NCI-H1105 (cell line): ENCODE results near the gene BLM.

Experiments
- DNase-seq: peaks from one replicate; lab custom pipeline; 2025; lab: John Stamatoyannopoulos, UW

The BLM gene

GRCh38 chr15:90691982-90692773 lies 25.0 kb upstream of the BLM start:
- DNase-seq, result no peak

GRCh38 chr15:90694987-90695386 lies 22.2 kb upstream of the BLM start:
- no peak for DNase-seq

DNA sequence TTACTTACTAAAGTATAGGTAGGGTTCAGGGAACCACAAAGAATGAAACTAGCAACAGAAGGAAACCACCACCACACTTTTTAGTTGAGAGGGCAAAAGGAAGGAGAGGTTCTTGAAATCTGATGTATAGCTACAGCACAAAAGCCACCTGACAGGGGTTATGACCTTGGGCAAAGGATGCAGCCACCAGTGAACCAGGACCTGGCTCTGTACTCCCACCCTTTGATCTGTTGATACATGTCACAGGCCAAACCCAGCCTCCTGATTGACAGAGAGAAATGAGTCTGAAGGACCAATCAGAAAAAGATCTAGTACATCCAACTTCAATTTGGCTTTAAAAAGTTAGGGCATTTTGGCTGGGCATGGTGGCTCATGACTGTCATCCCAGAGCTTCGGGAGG lies 20.0 kb upstream of the BLM start:
- DNase-seq, result no peak

GRCh38 chr15:90698629-90699028 lies 18.5 kb upstream of the BLM start:
- DNase-seq, result no peak

DNA sequence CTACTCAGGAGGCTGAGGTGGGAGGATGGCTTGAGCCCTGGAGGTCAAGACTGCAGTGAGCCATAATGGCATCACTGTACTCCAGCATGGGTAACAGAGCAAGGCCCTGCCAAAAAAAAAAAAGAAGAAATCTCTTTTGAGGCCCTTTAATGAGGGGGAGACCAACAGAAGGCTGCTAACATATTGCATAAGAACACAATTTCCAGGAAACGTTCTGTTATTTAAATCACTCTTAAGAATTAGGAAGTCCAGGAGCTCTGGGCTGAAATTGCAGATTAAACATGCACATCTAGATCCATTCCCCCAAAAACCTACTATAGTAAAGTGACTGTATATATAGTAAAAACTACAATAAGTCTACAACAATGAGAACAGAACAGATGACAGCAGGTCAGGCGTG lies 16.1 kb upstream of the BLM start:
- no peak for DNase-seq

- no peak for DNase-seq
Measured at GRCh38 chr15:90701880-90702630, 15.1 kb upstream of the BLM start.

DNA sequence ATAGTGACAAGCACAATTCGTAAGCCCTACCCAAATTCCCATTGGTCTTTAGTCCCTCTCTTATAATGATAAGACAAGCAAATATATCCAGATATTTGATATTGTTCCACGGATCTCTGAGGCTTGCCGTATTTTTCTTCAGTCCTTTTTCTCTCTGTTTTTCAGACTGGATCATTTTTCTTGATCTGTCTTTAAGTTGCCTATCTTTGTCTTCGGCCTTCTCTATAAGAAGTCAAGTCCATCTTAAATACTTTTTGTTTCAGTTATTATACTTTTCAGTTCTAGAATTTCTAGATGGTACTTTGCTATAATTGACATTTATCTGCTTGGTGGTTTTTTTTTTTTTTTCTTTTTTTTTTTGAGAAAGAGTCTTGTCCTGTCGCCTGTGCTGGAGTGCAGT lies 13.7 kb upstream of the BLM start:
- no peak for DNase-seq

- DNase-seq, result no peak
Measured at GRCh38 chr15:90705212-90705611, 11.9 kb upstream of the BLM start.

- DNase-seq, result peak; percentile 3
Measured at GRCh38 chr15:90706394-90707327, 10.5 kb upstream of the BLM start.

GRCh38 chr15:90707489-90707888 lies 9.7 kb upstream of the BLM start:
- DNase-seq, result no peak

DNA sequence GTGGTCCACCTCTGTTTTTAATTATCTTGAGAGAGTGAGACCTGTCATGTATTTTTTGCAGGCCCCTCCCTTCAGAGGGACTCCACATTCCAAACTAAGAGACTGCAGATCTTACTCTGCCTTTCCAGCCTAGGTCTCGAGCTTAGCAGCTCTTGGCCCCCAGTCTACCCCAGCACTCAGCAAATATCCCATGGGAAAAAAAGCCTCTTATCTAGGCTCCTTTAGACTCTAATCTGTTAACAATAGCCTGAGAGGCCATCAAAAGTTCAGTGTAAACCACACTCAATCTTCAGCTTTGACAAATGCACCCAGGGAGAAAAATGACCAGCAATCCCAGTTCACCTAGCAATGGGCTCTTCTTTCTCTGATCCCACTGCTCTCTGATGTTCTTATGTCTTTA lies 8.6 kb upstream of the BLM start:
- DNase-seq, result no peak

DNA sequence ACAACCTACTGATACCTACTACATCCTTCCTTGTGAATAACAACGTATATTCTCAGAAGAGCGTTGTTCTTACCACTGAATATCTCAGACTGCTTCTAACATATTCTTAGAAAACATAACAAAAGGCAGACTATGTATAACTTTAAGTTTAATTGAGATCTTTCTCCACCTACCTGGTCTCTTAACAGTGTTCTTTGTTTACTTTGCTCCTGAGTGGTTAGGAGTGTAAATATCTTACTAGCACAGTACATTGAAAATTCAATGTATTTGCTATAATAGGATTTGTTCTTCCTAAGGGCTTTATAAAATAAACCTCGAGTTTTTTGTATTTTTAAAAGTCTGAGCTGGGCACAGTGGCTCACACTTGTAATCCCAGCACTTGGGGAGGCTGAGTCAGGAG lies 7.9 kb upstream of the BLM start:
- DNase-seq, result no peak

- no peak for DNase-seq
Measured at GRCh38 chr15:90710436-90711027, 6.6 kb upstream of the BLM start.

GRCh38 chr15:90711418-90711824 lies 5.7 kb upstream of the BLM start:
- DNase-seq, result peak; percentile 11

DNA sequence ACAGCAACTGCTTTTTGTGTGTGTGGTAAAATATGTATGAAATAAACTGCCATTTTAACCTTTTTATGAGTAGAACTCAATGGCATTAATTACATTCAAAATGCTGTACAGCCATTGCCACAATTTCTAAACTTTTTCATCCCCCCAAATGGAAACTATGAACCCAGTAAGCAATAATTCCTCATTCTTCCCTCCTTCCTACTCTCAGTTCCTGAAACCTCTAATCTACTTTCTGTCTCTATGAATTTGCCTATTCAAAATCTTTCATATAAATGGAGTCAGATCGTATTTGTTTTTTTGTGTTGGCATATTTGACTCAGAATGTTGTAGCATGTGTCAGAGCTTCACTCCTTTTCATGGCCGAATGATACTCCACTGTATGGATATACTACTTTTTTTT lies 5.3 kb upstream of the BLM start:
- DNase-seq, result no peak

DNA sequence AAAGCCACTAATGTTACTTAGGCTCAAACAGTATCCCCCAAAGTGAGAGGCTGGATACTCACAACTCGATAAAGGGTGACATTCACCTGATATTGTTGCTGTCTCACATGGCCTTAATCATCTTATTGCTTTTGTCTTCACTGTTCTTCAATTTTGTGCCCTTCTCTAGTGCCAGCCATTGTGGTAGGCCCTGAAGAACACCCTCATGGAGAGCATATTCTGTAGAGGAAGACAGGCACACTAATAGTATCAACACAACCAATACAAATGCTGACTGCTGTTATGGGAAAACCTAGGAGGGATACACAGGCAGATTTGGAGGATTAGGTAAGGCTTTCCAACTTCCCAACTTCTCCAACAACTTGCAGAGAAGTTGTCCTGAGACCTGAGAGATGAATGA lies 4.1 kb upstream of the BLM start:
- no peak for DNase-seq

- DNase-seq, result peak; percentile 16
Measured at GRCh38 chr15:90716317-90716975, 700 bp upstream of the BLM start.

- no peak for DNase-seq
Measured at GRCh38 chr15:90718232-90718631, 1.1 kb downstream of the BLM start.

GRCh38 chr15:90720131-90720530 lies 3.0 kb downstream of the BLM start:
- DNase-seq, result no peak

DNA sequence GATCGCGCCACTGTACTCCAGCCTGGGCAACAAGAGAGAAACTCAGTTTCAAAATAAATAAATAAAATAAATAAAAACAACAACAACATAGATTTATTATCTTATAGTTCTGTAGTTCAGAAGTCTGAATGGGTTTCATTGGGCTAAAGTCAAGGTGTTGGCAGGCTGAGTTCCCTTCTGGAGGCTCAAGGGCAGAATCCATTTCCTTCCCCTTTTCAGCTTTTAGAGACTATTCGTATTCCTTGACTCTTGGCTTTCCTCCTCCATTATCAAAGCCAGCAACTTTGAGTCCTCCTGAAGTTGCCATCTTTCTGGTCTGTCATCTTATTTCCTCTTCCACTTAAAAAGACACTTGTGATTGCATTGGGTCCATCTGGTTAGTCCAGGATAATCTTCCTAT lies 12.1 kb downstream of the BLM start:
- DNase-seq, result no peak

- DNase-seq, result no peak
Measured at GRCh38 chr15:90730290-90730689, 13.1 kb downstream of the BLM start.

DNA sequence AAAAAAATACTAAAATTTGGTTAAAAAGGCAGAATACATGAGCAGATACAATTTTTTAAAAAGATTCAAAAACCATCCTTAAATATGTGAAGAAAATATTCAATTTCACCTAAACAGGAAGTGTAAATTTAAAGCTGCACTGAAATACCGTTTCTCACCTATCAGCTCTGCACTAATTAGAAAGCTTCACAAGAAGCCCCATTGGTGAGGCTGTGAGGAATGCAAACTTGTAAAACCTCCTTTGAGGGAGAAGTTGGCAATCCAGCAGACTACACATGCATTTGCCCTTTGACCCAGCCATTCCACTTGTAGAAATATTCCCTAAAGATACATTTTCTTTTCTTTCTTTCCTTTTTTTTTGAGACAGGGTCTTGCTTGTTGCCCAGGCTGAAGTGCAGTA lies 18.8 kb downstream of the BLM start:
- no peak for DNase-seq
